ENCODE measurements around the gene R3HDM4.
A peak's percentile ranks its signal among the peaks of the same experiment; 100 is the strongest.

R3HDM4 gene

GRCh38 chr19:919199-920050 is 6.4 kb upstream of the R3HDM4 start:
- Histone ChIP-seq H3K27ac (peak overlapping the region in 7 of 21 experiments; percentile 5 to 74 (median 31)), H3K4me3 (peak overlapping the region; percentile 18 to 41 (median 20))

GRCh38 chr19:918481-919198 is 5.6 kb upstream of the R3HDM4 start:
- no peak overlapping the region for H3K27ac ChIP-seq
- H3K4me3 ChIP-seq = peak overlapping the region in 2 of 7 experiments; percentile 21 to 41

- H3K4me3 ChIP-seq = peak overlapping the region in 2 of 7 experiments; percentile 21 to 26
- H3K27ac ChIP-seq = no peak overlapping the region
Observed at GRCh38 chr19:918152-918437, 5.1 kb upstream of the R3HDM4 start.

- Histone ChIP-seq H3K27ac (peak within 1 kb of the TSS in 1 of 21 experiments; percentile 13), H3K4me3 (peak within 1 kb of the TSS in 6 of 7 experiments; percentile 1 to 26 (median 14))
Observed at GRCh38 chr19:917323-918151, 4.5 kb upstream of the R3HDM4 start, which contains the start of gene KISS1R. Gene KISS1R (plus strand): TSS chr19:917333. CDS start chr19:917503, 170 bp downstream.

GRCh38 chr19:916645-917322 is 3.8 kb upstream of the R3HDM4 start:
- Histone ChIP-seq H3K27ac (peak overlapping the region in 1 of 21 experiments; percentile 13), H3K4me3 (peak overlapping the region in 6 of 7 experiments; percentile 1 to 26 (median 14))

GRCh38 chr19:912181-913079 is 589 bp downstream of the R3HDM4 start:
- Histone ChIP-seq H3K4me3 (peak overlapping the region; percentile 61 to 90 (median 70)), H3K27ac (peak overlapping the region; percentile 82 to 100 (median 97))

GRCh38 chr19:911197-912033 is 1.6 kb downstream of the R3HDM4 start:
- Histone ChIP-seq H3K27ac (peak overlapping the region in 9 of 21 experiments; percentile 14 to 100 (median 98)), H3K4me3 (peak overlapping the region in 5 of 7 experiments; percentile 20 to 86 (median 69))

GRCh38 chr19:907183-907853 is 5.7 kb downstream of the R3HDM4 start:
- H3K4me3 ChIP-seq = no peak overlapping the region
- H3K27ac ChIP-seq = peak overlapping the region in 9 of 21 experiments; percentile 29 to 96 (median 80)

GRCh38 chr19:906480-906879 is 6.5 kb downstream of the R3HDM4 start:
- H3K4me3 ChIP-seq = no peak overlapping the region
- H3K27ac ChIP-seq = peak overlapping the region in 4 of 21 experiments; percentile 53 to 96 (median 90)

GRCh38 chr19:904545-904944 is 8.5 kb downstream of the R3HDM4 start:
- Histone ChIP-seq H3K4me3 (no peak overlapping the region), H3K27ac (no peak overlapping the region)

GRCh38 chr19:903266-903797 is 9.7 kb downstream of the R3HDM4 start:
- no peak overlapping the region for H3K27ac ChIP-seq
- no peak overlapping the region for H3K4me3 ChIP-seq

- Histone ChIP-seq H3K27ac (no peak overlapping the region), H3K4me3 (no peak overlapping the region)
Observed at GRCh38 chr19:902446-903226, 10.4 kb downstream of the R3HDM4 start.

GRCh38 chr19:902093-902370 is 11.0 kb downstream of the R3HDM4 start:
- Histone ChIP-seq H3K27ac (no peak overlapping the region), H3K4me3 (no peak overlapping the region)

GRCh38 chr19:901216-902092 is 11.6 kb downstream of the R3HDM4 start:
- no peak overlapping the region for H3K27ac ChIP-seq
- H3K4me3 ChIP-seq = no peak overlapping the region
